ENCODE measurements around the gene USP6NL.

The USP6NL gene

DNA sequence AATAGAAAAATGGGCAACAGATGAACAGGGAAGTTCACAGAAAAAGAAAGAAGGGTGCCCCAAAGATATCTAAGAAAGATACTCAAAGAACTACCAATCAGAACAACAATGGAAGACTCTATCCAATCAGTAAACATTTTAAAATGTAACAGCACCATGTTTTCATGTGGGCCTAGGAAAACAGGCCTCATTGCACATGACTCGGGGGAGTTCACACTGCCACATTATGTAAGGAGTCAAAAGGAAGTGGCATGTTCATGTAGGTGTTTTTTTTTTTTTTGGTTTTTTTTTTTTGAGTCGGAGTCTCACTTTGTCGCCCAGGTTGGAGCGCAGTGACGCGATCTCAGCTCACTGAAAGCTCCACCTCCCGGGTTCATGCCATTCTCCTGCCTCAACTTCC is 132.2 kb downstream of the USP6NL start:
- DNase-seq (ENCODE audit: low read depth in 2 of 2): no peak

GRCh38 chr10:11478807-11479206 is 132.6 kb downstream of the USP6NL start:
- DNase-seq (ENCODE audit: low read depth in 2 of 2): no peak

GRCh38 chr10:11475831-11476434 is 135.5 kb downstream of the USP6NL start:
- DNase-seq (ENCODE audit: low read depth in 2 of 2): no peak

- no peak for DNase-seq (ENCODE audit: low read depth in 2 of 2)
These were observed 138.2 kb downstream of the USP6NL start for GRCh38 chr10:11473128-11473760.

DNA sequence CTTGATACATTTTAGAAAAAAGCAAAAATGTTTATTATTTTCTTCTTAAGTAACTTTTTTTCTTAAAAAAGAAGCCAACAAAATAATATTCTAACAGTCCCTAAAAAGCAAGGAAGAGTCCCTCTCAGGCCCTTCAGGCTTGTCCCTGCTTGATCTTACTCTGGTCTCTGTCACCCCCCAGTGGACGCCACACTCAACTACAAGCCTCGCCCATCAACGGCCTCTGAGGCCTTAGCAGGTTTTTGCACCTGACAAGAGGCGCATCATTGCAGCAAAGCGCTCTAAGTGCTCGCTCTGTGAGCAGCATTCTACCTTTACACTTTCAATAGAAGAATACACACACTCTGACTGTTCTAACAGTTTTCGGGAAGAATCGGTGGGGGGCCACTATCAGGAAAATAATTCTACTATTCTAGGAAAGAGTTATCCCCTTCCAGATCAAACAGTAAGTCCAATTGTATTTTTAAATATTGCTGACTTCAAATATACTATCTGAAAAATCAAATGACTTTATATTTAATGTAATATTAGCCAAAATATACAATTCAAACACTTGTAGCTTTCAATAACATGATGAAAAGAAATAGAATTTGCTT is 139.2 kb downstream of the USP6NL start:
- DNase-seq (ENCODE audit: low read depth in 2 of 2): peak; percentile 49 to 60

- no peak for DNase-seq (ENCODE audit: low read depth in 2 of 2)
These were observed 141.7 kb downstream of the USP6NL start for GRCh38 chr10:11469575-11470391.

DNA sequence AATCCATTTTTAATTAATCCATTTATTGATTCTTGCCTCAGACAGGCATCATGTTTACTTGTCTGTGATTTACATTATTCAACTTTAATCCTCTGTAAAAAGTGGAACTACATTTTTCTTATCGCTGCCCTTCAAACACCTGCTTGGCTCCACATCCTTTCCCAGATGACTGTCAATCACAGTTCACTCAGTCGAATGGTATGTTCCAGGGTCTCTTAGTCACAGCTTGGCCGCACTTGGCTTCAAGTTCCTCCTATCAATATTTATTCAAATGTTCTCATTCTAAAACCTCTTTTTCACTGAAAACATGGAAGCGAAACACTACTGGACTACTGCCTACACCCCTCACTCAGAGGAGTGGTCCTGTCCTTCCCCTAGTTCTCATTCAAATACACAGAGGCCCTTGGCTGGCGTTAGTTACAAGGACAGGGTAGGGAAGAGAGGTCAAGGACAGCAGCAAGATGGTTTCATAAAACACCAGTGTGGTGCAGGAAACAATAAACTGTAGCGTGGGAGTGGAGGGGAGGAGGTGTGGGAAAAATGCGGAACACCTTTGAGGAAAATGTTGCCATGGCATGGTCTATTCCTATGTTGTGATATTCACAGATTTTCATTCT is 143.2 kb downstream of the USP6NL start:
- no peak for DNase-seq (ENCODE audit: low read depth in 2 of 2)

GRCh38 chr10:11465406-11465805 is 146.0 kb downstream of the USP6NL start:
- DNase-seq (ENCODE audit: low read depth in 2 of 2): no peak

- DNase-seq (ENCODE audit: low read depth in 2 of 2): no peak
These were observed 148.3 kb downstream of the USP6NL start for GRCh38 chr10:11463111-11463510.

- DNase-seq (ENCODE audit: low read depth in 2 of 2): no peak
These were observed 149.4 kb downstream of the USP6NL start for GRCh38 chr10:11462071-11462470.

GRCh38 chr10:11457336-11457735 is 154.1 kb downstream of the USP6NL start:
- no peak for DNase-seq (ENCODE audit: low read depth in 2 of 2)

- no peak for DNase-seq (ENCODE audit: low read depth in 2 of 2)
These were observed 156.4 kb downstream of the USP6NL start for GRCh38 chr10:11454958-11455566.

- no peak for DNase-seq (ENCODE audit: low read depth in 2 of 2)
These were observed 157.3 kb downstream of the USP6NL start for GRCh38 chr10:11454160-11454559.

- DNase-seq (ENCODE audit: low read depth in 2 of 2): no peak
These were observed 159.7 kb downstream of the USP6NL start for GRCh38 chr10:11451640-11452260.

DNA sequence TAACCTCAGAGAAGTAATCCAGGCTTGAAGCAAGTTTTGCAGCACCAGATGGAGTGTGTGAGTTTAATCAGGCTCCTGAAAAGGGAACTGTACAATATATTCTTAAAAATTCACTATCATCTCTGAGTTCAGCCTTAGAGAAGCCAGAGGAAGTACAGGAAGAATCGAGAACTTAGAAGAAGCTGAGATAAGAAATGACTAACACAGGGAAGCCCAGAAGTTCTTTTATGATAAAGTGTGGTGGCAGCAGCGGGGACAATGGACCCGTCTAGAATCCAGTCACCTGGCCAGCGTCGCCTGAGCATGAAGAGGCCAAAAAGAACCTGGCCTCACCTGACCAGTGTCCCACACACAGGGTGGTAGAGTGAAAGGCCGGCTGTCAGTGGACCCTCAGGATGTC is 161.0 kb downstream of the USP6NL start:
- DNase-seq (ENCODE audit: low read depth in 2 of 2): no peak

GRCh38 chr10:11449761-11450160 is 161.7 kb downstream of the USP6NL start:
- DNase-seq (ENCODE audit: low read depth in 2 of 2): no peak

DNA sequence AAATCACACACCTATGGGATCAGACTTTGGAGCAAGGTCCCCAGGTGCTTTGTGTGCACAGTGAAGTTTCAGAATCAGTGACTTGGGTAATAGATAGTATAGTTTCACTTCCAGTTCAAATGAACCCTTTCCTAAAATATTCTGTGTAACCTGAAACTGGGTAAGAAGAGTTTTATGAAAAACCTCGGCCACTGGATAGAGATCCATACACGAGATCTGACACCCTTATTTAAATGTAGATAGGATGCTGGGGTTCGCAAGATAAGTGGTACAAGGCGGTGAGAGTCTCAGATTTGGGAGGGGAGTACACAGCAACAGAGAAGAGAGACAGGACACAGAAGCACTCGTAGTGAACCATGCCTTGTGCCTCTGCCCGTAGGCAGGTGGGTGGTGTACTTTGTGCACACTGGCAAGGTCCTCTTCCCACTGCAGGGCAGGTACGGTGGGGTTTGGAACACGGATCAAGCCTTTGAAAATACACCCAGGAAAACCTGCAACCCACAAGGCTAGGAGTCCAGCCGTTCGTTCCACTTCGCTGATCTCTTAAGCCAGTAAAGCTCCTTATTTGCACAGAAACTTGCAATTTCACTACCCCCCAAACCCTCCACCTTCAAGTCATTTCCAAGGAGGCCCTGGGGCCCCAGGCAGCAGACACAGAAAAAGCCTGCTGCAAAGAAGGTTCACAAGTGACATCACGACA is 162.8 kb downstream of the USP6NL start:
- no peak for DNase-seq (ENCODE audit: low read depth in 2 of 2)

- DNase-seq (ENCODE audit: low read depth in 2 of 2): no peak
These were observed 163.3 kb downstream of the USP6NL start for GRCh38 chr10:11448190-11448544.

DNA sequence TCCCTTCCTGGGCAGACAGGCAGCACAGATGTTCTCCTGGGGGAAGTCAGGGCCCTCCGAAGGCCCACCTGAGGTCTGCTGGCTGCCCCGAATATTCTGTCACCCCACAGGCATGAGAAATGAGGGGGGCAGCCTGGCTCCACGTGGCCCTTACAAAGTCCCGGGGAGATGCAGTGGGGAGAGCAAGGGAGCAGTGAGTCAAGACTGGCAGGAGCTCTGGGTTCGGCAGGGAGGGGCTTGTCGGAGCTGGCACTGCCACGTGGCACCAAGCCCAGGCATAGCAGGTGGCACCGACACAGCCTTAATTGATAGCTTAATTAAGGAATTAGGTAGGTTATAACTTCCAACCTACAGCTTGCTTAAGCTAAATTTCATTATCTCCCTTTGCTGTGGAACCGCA is 163.9 kb downstream of the USP6NL start:
- DNase-seq (ENCODE audit: low read depth in 2 of 2): no peak

DNA sequence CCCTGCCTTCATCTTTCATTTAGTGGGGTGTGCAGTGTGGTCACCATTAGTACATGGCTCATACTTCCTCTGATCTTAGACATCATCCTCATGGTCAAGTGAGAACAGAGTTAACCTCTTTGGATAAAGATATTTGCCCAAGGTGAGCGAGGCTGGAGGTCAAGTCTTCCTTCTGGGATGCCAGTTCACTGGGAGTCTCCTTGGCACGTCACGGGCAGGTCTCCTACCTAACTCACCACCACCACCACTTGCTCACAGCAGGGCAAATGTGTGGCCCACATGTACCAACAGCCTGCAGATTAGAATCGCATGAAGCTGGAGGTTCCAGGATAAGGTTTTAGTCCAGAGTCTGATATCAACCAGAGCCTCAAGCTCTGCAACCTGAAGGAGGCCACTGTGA is 164.6 kb downstream of the USP6NL start:
- no peak for DNase-seq (ENCODE audit: low read depth in 2 of 2)

GRCh38 chr10:11446133-11446532 is 165.3 kb downstream of the USP6NL start:
- DNase-seq (ENCODE audit: low read depth in 2 of 2): no peak
